Loucy (cell line): ENCODE results near the gene SLC1A6.

Experiments used
- H2AFZ ChIP-seq: fragments of 200-600 bp; sonication (generic); 2 replicates; pipeline ENCODE4 v1.6.0; 2016; ENCODE audit warnings: antibody characterized with exemption, mild to moderate bottlenecking, low read length, moderate library complexity
- H3F3A ChIP-seq: fragments of 200-600 bp; 2 replicates; pipeline ENCODE4 v1.6.0; 2016; ENCODE audit warnings: antibody characterized with exemption, low read depth, mild to moderate bottlenecking
- H3K27me3 ChIP-seq: fragments of 200-600 bp; sonication (generic); 2 replicates; pipeline ENCODE4 v1.6.1; 2014; ENCODE audit warnings: low read length, mild to moderate bottlenecking; ENCODE audit not compliant: insufficient read depth, poor library complexity, severe bottlenecking
- H3K36me3 ChIP-seq: fragments of 200-600 bp; sonication (generic); 2 replicates; pipeline ENCODE4 v1.6.1; 2016; ENCODE audit warnings: low read length; ENCODE audit not compliant: insufficient read depth
- H3K4me1 ChIP-seq: fragments of 200-600 bp; sonication (generic); 2 replicates; pipeline ENCODE4 v1.5.1; 2014; ENCODE audit warnings: low read length, mild to moderate bottlenecking; ENCODE audit not compliant: insufficient read depth, poor library complexity, severe bottlenecking
- H3K4me2 ChIP-seq: fragments of 200-600 bp; sonication (generic); 2 replicates; pipeline ENCODE4 v1.6.0; 2014; ENCODE audit warnings: antibody characterized with exemption, low read length, low read depth, mild to moderate bottlenecking; ENCODE audit not compliant: poor library complexity, severe bottlenecking
- H3K4me3 ChIP-seq: fragments of 200-600 bp; sonication (generic); 2 replicates; pipeline ENCODE4 v1.5.1; 2014; ENCODE audit warnings: low read length, mild to moderate bottlenecking, mixed read lengths; ENCODE audit not compliant: poor library complexity, severe bottlenecking
- H3K79me2 ChIP-seq: fragments of 200-600 bp; sonication (generic); 2 replicates; pipeline ENCODE4 v1.6.1; 2014; ENCODE audit warnings: low read length; ENCODE audit not compliant: insufficient read depth
- H3K9ac ChIP-seq: fragments of 200-600 bp; sonication (generic); 2 replicates; pipeline ENCODE4 v1.6.0; 2014; ENCODE audit warnings: mild to moderate bottlenecking, low read depth, low read length, moderate library complexity; ENCODE audit not compliant: poor library complexity, severe bottlenecking
- H3K9me2 ChIP-seq: fragments of 200-600 bp; sonication (generic); replicated peaks from 2 replicates; pipeline ENCODE4 v1.6.1; 2016; ENCODE audit warnings: low read depth, low read length, mixed read lengths
- H3K9me3 ChIP-seq: fragments of 200-600 bp; sonication (generic); 2 replicates; pipeline ENCODE4 v1.6.1; 2014; ENCODE audit warnings: mild to moderate bottlenecking, antibody characterized with exemption, low read length, low read depth; ENCODE audit not compliant: insufficient read depth
- H4K20me1 ChIP-seq: fragments of 200-600 bp; sonication (generic); 2 replicates; pipeline ENCODE4 v1.6.0; 2014; ENCODE audit warnings: antibody characterized with exemption, low read length, mild to moderate bottlenecking; ENCODE audit not compliant: insufficient read depth, poor library complexity, severe bottlenecking
- CTCF ChIP-seq: fragments of 200-600 bp; sonication (generic); conservative IDR thresholded peaks from 2 replicates; pipeline ENCODE4 v1.5.1; 2014; ENCODE audit warnings: mild to moderate bottlenecking, antibody characterized with exemption, low read length
- EZH2phosphoT487 ChIP-seq: fragments of 200-600 bp; IDR thresholded peaks from 2 replicates; pipeline ENCODE4 v1.6.1; 2018; ENCODE audit warnings: antibody characterized with exemption, mild to moderate bottlenecking, moderate library complexity, borderline replicate concordance

Gene SLC1A6

GRCh38 chr19:15014579-15014978 lies 34.9 kb upstream of the SLC1A6 start:
- TF ChIP-seq CTCF (no peak), EZH2phosphoT487 (no peak)
- Histone ChIP-seq H3K9me2 (no peaks in the 10 kb centered on the region), H3K27me3 (no peaks in the 10 kb centered on the region), H3K9me3 (no peaks in the 10 kb centered on the region), H3F3A (no peaks in the 10 kb centered on the region), H2AFZ (no peak overlapping the region), H3K79me2 (no peaks in the 10 kb centered on the region), H4K20me1 (no peaks in the 10 kb centered on the region), H3K9ac (no peak overlapping the region), H3K36me3 (no peaks in the 10 kb centered on the region), H3K4me3 (no peak overlapping the region), H3K4me2 (no peak overlapping the region), H3K4me1 (no peaks in the 10 kb centered on the region)

GRCh38 chr19:15010501-15011300 lies 31.0 kb upstream of the SLC1A6 start:
- no peaks in the 10 kb centered on the region for H3K9me2 ChIP-seq
- no peaks in the 10 kb centered on the region for H3K4me1 ChIP-seq
- no peak overlapping the region for H3K4me3 ChIP-seq
- H3K27me3 ChIP-seq = no peaks in the 10 kb centered on the region
- no peaks in the 10 kb centered on the region for H3F3A ChIP-seq
- H4K20me1 ChIP-seq = no peaks in the 10 kb centered on the region
- TF ChIP-seq CTCF (no peak), EZH2phosphoT487 (no peak)
- H3K36me3 ChIP-seq = no peaks in the 10 kb centered on the region
- H2AFZ ChIP-seq = no peak overlapping the region
- H3K9ac ChIP-seq = no peak overlapping the region
- no peak overlapping the region for H3K4me2 ChIP-seq
- H3K79me2 ChIP-seq = no peaks in the 10 kb centered on the region
- H3K9me3 ChIP-seq = no peaks in the 10 kb centered on the region

- TF ChIP-seq CTCF (no peak), EZH2phosphoT487 (no peak)
- Histone ChIP-seq H3K9me3 (no peaks in the 10 kb centered on the region), H3K4me2 (no peak overlapping the region), H3K9me2 (no peaks in the 10 kb centered on the region), H3K36me3 (no peaks in the 10 kb centered on the region), H3K4me3 (no peak overlapping the region), H3K9ac (no peak overlapping the region), H4K20me1 (no peaks in the 10 kb centered on the region), H2AFZ (no peak overlapping the region), H3K79me2 (no peaks in the 10 kb centered on the region), H3F3A (no peaks in the 10 kb centered on the region), H3K4me1 (no peaks in the 10 kb centered on the region), H3K27me3 (no peaks in the 10 kb centered on the region)
These were observed 28.6 kb upstream of the SLC1A6 start for GRCh38 chr19:15008308-15008707.
